HG02763 (cell line): Measurements from ENCODE around the gene RILPL2.
A peak's percentile ranks its signal among the peaks of the same experiment; 100 is the strongest.
"Not testable (repeated sequence)": the region's sequence is repeated elsewhere in the genome, so short reads cannot be mapped to it uniquely, and the experiment has no call there.

ENCODE experiments used
- ATAC-seq: cut with Tn5 transposase; IDR thresholded peaks from one replicate; pipeline ENCODE4 v1.9.1; 2021; ENCODE audit warnings: mild to moderate bottlenecking, moderate library complexity; ENCODE audit not compliant: unreplicated experiment

RILPL2 gene

GRCh38 chr12:123407269-123407668 is 29.2 kb downstream of the RILPL2 start:
- ATAC-seq, result not testable (repeated sequence)

GRCh38 chr12:123404581-123404980 is 31.9 kb downstream of the RILPL2 start:
- ATAC-seq, result no peak

- ATAC-seq, result no peak
Measured at GRCh38 chr12:123401753-123402683, 34.5 kb downstream of the RILPL2 start.

- ATAC-seq, result no peak
Measured at GRCh38 chr12:123399255-123399617, 37.2 kb downstream of the RILPL2 start.

- no peak for ATAC-seq
Measured at GRCh38 chr12:123398550-123399254, 37.8 kb downstream of the RILPL2 start.

- no peak for ATAC-seq
Measured at GRCh38 chr12:123398177-123398549, 38.3 kb downstream of the RILPL2 start.

- ATAC-seq, result no peak
Measured at GRCh38 chr12:123397400-123397799, 39.1 kb downstream of the RILPL2 start.

- ATAC-seq, result no peak
Measured at GRCh38 chr12:123396954-123397353, 39.5 kb downstream of the RILPL2 start.

GRCh38 chr12:123396543-123396942 is 39.9 kb downstream of the RILPL2 start:
- ATAC-seq, result no peak

- ATAC-seq, result no peak
Measured at GRCh38 chr12:123395236-123395635, 41.2 kb downstream of the RILPL2 start.

GRCh38 chr12:123393747-123394146 is 42.7 kb downstream of the RILPL2 start:
- ATAC-seq, result no peak

- ATAC-seq, result no peak
Measured at GRCh38 chr12:123391546-123392343, 44.7 kb downstream of the RILPL2 start.

- no peak for ATAC-seq
Measured at GRCh38 chr12:123390498-123391426, 45.7 kb downstream of the RILPL2 start.

- peak; percentile 17 for ATAC-seq
Measured at GRCh38 chr12:123389560-123390351, 46.7 kb downstream of the RILPL2 start.

GRCh38 chr12:123388951-123389559 is 47.4 kb downstream of the RILPL2 start:
- ATAC-seq, result no peak

- peak; percentile 42 for ATAC-seq
Measured at GRCh38 chr12:123388177-123388950, 48.1 kb downstream of the RILPL2 start.

GRCh38 chr12:123387508-123388176 is 48.8 kb downstream of the RILPL2 start:
- no peak for ATAC-seq

- not testable (repeated sequence) for ATAC-seq
Measured at GRCh38 chr12:123385536-123385935, 50.9 kb downstream of the RILPL2 start.
